Stimulated activated CD4-positive, alpha-beta T cell treated with anti-CD3 and anti-CD28 coated beads, Interleukin-15, amount 100 ng/mL, for 1 hour (primary cell): ENCODE results near the gene ASB13.

Experiments used
- DNase-seq, 2 donors: peaks; one replicate each; pipeline ENCODE4 v3.0.0-alpha.2; 2020; ENCODE audit warnings: low read depth in 1 of 2, low spot score in 1 of 2

Gene ASB13

DNA sequence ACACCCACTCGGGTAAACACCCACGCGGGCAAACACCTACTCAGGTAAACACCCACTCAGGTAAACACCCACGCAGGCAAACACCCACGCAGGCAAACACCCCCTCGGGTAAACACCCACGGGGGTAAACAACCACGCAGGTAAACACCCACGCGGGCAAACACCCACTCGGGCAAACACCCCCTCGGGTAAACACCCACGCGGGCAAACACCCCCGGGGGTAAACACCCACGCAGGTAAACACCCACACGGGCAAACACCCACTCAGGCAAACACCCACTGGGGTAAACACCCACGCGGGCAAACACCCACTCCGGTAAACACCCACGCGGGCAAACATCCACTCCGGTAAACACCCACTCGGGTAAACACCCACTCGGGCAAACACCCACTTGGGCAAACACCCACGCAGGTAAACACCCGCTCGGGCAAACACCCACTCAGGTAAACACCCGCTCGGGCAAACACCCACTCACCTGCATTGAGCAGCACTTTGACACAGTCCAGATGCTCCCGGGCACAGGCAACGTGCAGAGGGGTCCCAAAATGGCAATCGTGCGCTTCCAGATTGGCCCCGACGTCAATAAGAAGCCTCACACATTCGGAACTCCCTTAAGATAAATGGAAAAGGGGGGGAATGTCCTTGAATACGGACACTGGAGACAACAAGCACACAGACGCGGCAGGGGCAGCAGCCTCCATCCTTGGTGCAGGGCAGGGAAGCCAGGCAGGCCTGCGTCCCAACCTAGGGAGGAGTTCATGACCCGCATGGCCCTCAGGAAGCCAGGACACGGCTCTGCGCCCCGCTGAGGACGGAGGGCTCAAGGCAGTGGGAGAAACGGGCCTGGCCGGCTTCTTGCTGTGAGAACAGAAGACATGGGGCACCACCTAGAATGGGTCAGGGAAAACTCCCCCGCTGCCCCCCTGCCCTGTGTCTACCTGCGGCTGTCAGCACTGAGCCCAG is 17.6 kb downstream of the ASB13 start:
- DNase-seq, result no peak

DNA sequence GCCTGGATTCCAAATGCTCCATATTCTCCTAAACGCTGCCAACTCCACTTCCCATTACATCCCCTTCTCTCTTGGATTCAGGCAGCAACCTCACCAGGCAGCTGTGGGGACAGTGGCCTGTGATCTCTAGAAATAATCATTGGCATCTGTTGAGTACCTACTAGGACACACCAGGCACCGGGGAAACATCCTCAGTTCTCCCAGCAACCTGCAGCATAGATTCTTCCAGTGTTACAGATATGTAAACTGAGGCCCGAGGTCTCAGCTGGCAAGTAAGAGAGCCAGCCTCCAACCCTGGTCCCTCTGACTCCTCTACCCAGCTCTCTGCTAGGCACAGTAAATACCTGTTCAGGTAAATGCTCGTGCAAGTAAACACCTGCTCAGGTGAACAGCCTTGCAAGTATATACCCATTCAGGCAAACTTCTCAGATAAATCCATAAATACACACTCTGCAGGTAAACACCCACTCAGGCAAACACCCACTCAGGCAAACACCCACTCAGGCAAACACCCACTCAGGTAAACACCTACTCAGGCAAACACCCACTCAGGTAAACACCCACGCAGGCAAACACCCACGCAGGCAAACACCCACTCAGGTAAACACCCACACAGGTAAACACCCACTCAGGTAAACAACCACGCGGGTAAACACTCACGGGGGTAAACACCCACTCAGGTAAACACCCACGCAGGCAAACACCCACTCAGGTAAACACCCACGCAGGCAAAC is 18.7 kb downstream of the ASB13 start:
- DNase-seq, result no peak

DNA sequence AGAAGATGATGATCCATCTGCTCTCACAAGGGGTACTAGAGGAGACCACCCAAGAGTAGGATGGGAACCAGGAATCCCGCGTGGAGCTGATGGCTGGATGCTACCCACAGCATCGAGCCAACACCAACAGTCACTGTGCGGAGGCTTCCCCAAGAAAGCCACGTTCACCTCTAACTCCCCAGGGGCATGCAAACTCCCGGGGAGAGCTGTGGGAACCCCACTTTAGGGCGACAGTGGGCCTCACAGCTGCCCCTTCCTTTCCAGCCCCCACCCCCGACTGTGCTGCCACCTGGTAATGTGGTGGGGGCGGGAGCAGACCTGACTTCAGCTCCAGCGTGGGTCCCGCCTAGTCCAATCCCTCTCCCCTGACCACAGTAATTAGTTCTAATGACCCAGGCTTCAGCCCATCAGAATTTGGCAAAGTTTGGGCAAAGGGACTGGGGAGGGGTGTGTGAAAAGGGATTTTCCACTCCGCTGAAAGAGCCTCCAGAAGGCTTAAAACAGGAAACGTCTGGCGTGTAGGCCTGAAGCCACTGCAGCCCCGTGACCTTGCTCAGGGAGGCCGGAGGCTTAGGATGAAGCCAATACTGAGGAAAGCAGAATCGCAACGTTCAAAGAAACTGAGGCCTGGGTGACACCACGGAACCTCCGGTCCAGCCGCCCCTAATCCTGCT is 20.3 kb downstream of the ASB13 start:
- DNase-seq, result no peak

DNA sequence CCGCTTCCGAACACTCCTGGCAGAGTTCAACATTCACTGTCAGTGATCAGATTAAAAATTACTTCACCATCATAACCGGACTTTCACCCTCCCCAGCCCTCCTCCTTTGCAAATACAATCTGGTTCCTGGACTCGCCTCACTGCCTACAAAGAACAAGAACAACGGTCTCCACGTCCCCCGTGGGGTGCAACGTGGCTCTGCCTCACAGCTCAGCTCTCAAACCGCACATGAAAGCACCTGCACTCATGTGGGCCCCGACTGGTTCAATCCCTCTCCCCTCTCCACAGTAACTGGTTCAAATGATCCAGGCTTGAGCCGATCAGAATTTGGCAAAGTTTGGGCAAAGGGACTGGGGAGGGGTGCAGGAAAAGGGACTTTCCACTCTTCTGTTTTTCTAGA is 21.0 kb downstream of the ASB13 start:
- no peak for DNase-seq

DNA sequence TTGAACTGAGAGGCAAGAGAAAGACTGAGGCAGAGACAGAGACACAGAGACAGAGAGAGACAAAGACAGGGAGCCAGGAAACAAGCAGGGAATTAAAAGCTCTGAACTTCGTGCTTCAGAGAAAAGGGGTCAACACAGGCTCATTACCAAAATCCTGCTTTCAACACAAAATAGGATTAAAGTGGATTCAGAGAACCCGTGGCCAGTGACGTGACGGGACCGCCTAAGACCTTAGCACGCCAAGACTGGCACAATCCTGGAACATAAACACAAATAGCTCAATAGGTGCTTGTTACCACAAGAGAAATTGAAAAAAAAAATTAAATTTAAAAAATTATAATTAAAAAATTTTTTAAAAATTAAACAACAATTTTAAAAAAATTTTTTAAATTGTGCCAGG is 21.5 kb downstream of the ASB13 start:
- no peak for DNase-seq

DNA sequence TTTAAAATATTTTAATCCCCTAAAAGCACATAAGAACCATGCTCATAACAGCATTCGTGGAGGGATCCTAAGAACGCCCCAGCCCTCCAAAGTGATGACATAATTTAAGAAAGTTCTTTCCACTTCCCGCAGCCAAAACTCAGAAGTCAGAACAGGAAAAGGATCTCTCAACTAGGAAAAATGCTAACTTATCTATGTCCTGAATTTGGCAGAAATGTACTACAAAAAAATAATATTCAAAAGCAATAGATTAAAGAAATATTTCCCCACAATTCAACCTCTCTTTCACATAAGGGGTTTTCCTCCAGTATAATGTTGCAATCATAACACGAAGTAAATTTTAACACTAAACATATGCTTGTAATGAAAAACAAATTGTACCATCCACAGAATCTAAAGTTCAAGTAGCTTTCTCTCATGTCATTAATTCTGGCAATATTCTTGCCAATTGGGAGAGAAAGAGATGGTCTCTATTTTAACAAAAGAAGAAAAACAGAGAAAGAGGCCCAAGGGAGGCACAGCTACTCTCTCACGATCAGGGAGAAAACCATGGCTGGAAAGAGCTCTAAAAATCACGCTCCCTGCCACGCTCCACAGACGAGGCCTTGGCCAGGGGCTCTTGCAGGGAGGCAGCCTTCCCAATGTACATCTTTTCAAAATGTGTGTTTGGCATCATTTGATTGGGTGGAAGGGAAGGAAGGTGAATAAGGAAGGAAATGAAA is 22.9 kb downstream of the ASB13 start:
- DNase-seq, result no peak

DNA sequence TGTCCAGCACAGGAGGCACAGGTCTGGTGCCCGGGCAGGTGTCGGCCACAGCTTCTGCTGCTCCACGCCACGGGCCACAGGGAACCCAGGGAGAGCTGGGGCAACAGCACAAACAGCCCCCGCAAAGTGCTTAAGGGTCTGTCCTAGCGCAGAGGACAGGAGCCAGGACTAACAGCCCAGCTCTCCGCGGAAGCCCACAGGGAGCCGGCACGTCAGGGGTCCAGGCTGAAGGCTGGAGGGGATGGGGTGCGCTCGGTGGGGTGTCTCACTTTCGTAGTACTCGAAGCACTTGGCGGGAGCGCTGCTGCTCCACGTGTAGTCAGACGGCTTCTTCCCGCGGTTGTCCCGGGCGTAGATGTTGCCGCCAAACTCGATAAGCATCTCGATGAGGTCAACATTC is 24.9 kb downstream of the ASB13 start:
- DNase-seq, result no peak

DNA sequence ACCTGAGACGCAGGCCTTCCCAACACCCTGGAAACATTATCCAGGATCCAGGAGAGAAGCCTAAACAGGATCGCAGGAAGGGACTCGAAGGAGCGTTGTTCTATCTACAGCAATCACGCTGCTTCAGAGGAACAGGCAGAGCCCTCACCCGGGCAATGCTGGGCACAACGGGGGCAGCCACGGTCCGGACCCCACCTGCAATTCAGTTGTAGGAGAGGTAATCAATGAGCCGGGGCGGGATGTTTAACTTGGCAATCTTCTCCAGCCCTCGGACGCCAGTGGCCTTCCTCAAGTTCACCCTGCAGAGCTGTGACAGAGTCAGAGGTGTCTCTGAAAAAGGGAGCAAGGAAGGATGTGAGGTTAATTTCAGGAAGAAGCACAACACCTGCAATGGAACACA is 25.9 kb downstream of the ASB13 start:
- DNase-seq, result no peak

DNA sequence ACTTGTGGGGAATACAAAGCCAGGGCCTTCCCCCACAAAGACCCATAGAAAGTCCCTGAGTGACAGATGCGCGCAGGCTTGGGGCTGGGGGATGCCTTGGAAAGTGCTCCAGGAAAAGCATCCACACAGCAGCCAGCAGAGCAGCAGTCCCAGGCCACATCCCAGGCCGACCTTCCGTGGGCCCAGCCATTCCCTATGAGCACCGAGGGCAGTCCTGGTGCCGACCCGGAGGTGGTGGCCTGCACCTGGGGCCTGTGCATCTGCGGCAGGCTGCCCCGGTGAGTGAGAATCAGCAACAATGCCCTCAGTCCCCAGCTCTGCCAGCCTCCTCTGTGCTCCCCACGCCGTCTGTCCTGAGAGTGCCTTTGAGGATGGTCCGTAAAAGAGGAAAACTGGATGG is 26.4 kb downstream of the ASB13 start:
- no peak for DNase-seq

DNA sequence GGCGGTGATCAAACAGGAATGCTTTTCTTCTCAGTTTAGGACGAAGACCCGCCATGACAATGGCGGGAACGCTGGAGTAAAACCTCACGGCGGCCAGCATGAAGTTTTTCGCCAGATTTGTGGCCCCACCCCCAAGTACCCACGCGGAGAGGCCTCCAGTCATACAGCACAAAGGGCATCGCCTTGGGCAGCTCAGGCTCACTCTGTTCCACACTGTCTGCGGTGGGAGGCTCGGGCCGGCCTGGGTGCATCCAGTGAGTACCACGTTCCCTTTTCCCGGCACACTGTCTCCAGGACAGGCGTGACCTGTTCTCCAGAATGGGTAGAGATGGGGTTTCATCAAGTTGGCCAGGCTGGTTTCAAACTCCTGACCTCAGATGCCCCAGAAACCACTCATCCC is 27.3 kb downstream of the ASB13 start:
- DNase-seq, result no peak

DNA sequence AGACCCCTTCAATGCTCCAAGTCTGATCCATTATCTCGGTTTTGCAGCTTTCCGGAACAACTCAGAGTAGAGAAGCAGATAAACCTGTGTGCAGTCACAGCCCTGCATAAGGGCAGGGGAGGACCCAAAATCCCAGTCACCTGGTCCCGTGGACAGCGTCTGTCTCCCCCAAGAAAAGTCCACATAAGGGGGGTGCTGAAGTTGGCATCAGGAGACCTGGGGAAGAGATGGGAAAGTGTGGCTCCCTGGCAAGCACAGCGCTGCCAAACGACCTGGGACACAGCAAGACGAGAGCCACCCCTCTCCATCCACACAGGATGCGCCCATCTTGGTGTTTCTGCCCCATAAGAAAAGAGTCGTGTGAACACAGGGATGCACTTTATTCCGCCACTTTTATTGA is 27.9 kb downstream of the ASB13 start:
- DNase-seq, result no peak

DNA sequence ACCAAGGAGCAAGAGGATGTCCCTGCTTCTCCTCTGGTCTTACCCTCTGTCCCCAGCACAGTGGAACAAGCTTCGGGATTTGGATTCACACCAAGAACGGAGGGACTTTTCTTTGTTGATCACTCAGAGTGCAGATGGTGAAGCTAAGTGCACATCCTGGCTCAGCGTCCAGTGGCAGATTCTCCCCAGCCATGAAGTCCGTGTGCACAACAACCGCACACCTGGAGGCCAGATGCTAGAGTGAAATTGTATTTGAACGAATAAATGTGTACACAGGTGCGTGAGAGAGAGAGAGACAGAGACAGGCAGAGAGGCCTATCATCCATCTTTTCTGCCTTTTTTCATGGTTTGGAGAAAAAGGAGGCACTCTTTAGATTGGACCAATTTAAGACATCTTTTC is 31.5 kb downstream of the ASB13 start:
- no peak for DNase-seq

DNA sequence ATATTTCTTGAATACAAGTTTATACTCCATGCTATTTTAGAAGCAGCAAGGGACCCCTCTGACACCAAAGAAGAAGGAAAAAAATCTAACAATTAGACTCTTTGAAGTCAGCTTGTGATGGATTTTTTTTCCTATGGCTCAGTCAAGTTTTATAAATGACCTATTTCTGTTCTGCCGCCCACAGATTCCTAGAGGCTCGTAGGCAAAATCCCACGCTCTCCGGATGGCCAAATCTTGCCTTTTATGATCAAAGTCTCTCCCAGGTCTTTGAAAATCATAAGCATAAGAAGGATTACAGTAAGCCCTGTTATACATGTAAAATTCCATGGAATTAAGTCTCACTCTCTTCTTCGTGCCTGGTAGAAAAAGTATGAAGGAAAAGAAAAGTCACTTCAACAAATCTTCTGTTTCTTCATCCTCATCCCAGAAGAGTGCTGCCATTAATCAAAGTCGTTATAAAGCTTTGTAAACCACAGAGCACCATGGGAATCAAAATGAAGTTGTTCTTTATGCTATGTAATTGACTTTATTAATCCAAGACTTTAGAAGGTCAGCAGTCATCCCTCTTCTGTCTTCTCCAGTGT is 33.1 kb downstream of the ASB13 start:
- no peak for DNase-seq

DNA sequence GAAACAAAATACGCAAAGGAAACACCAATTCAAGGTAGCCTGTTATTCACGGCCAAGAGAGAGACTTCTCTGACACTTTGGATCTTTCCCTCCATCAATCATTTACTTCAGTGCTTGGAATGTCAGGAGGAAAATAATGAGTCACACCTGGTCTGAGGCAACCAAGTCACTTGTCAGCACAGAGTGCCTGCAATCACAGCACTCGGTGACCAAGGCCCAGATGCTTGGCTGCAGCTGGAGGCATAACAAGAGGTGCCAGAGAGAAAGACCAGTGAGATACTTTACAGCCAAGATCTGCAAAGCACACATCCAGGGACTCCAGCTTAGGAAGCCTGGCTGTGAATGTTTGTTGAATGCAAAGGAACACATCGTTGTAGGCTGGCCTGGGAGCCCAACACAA is 33.9 kb downstream of the ASB13 start:
- no peak for DNase-seq

DNA sequence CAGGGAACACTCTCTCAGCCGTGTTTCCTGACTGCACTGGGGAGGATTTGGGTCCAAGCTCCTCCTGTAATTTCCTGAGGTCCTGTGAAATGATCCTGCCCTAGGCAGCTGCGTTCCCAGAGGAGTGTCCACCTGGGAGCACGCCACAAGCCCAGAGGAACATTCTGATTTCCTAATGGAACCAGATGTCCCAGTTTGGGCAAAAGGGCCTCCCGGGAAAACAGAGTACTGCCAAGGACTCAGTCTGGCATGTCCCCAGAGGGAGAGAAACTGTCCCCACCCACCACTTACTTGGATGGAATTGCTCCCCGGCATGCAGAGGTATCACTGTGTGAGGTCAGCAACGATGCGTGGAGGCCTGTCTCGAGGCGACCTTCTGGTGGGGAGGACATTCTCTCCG is 34.5 kb downstream of the ASB13 start:
- DNase-seq, result no peak

DNA sequence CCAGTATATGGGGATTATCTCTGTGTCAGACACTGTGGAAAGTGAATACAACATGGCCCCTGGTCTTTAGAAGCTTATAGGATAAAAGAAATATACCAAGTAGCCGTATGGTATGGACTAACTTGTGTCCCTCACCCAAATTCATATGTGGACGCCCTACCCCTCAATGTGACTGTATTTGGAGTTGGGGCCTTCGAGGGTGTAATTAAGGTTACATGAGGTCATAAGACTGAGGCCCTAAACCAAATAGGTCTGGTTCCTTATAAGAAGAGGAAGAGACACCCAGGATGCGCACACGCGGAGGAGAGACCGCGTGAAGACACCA is 36.3 kb downstream of the ASB13 start:
- DNase-seq, result no peak

DNA sequence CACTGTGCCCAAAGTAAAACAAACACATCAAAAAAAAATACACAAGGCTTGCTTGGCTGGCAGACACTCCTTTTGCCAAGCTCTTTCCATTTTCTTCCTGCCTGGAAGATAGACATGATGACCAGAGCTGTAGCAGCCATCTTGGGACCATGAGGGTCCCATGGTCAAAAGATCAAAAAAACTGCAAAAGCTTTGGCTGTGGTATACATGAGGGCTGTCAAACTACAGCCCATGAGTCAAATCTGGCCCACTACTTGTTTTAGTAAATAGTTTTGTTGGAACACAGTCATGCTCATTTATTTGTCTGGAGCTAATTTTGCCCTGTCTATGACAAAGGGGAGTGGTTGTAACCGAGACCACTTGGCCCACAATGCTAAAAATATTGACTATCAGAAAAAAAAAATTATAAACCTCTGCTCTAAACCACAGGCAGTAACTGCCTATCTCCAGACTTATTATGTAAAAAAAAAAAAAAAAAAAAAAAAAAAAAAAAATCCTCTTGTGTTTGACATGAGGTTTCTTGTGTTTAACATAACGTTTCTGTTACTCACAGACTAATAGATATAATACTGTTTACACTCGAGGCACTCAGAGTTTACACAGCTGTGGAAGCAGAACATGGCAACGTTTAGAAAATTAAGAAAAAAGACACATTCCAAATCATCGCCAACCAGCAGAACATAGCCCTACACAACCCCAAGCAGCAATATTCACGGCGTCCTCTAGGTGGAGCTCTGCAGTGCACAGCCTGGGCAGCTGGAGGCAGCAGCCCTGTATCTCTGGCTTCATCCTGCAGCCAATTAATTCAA is 36.9 kb downstream of the ASB13 start:
- DNase-seq, result peak; percentile 57 to 79

DNA sequence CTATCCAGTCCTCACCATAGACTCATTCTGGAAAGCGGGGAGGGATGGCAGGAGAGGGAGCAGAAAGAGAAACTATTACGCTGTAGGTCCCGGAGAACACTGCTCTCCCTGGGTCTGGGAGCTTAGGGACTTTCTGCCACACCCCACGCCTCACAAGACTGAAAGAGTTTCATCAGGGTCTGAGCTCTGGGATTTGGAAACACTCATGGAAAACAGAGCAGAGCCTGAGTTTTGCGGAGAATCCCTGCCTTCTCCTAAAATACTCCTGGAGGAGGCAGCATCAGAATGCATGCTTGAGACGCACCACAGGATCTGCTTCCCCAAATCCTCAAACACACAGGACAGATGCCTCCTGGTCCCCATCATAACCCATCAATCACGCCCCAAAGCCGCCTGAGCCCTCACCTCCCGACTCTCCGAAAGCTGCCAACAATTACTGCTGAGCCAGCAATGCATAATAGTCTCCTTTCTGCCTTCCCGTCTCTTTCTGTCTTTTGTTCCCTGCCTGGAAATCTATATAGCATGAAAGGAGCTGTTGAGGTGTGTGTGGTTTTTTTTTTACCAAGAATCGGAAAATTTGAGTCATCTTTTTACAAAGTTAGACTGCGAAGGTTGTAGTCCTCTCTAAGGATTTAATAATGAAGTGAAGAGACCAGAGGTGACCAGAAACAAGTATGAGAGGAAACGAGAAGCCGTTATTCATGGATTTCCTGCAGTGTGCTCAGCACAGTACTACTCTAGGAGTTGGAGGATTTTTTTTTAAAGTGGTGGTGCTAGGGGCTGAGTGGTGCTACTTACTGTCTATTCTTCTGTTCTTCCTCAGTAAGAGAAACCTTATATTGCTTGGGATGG is 37.7 kb downstream of the ASB13 start:
- DNase-seq, result no peak

DNA sequence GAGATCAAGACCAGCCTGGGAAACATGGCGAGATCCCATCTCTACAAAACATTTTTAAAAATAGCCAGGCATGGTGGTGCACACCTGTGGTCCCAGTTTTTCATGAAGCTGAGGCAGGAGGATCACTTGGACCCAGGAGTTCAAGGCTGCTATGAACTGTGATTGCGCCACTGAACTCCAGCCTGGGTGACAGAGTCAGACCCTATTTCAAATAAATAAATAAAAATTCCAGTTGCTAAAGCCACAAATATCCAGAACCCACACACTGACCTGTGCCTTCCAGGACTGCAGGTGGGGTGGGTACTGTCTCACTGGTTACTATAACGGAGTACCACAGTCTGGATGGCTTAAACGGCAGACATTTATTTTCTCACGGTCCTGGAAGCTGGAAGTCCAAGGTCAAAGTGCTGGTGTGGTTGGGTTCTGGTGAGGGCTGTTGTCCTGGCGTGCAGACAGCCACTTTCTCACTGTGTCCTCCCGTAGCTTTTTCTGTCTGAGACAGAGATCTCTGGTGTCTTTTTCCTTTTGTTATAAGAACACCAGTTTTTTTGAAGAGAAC is 38.8 kb downstream of the ASB13 start:
- DNase-seq, result no peak
